ENCODE data around the gene PTPRG.
A peak's percentile ranks its signal among the peaks of the same experiment; 100 is the strongest.

Gene PTPRG

DNA sequence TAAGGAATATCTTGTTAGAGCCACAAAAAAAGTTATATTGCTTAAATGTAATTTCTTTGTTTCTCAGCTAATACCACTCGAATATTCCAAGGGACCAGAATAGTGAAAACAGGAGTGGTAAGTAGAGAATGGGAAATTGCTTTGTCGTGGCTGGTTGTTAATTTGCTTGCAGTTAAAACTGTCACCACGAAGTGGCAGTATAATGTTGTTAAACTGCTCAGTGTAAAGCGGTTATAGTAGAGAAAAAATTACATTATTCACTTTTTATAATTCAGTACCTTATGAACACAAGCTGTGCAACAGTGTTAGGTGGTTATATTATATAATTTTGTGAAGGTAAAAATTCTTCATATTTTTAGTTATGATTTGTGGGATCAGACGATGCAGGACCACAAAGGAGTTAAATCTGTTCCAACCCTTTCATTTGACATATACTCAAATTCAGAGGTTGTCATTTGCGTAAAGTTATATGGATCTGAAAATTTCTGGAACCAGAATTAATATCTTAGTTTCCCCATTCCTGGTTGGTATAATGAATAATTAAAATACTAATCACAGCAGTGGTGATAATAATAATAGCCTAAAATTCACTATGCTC, 640.2 kb downstream of the PTPRG start:
- TF ChIP-seq, protein P1, sequence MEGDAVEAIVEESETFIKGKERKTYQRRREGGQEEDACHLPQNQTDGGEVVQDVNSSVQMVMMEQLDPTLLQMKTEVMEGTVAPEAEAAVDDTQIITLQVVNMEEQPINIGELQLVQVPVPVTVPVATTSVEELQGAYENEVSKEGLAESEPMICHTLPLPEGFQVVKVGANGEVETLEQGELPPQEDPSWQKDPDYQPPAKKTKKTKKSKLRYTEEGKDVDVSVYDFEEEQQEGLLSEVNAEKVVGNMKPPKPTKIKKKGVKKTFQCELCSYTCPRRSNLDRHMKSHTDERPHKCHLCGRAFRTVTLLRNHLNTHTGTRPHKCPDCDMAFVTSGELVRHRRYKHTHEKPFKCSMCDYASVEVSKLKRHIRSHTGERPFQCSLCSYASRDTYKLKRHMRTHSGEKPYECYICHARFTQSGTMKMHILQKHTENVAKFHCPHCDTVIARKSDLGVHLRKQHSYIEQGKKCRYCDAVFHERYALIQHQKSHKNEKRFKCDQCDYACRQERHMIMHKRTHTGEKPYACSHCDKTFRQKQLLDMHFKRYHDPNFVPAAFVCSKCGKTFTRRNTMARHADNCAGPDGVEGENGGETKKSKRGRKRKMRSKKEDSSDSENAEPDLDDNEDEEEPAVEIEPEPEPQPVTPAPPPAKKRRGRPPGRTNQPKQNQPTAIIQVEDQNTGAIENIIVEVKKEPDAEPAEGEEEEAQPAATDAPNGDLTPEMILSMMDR (IDR thresholded peaks at IDR 0.05; ENCODE audit: low read depth, low read length): peak; percentile 90
- TF ChIP-seq EZH2phosphoT487 (IDR thresholded peaks at IDR 0.05; ENCODE audit: low read depth): no peak
- H2AFZ ChIP-seq (ENCODE audit: low read depth, low read length): no peak overlapping the region
- no peaks in the 10 kb centered on the region for H4K20me1 ChIP-seq (ENCODE audit: insufficient read depth, low read length)
- no peaks in the 10 kb centered on the region for H3K9me3 ChIP-seq (ENCODE audit: insufficient read depth, low read length)
- no peak overlapping the region for H3K4me2 ChIP-seq (ENCODE audit: low read length)
- no peaks in the 10 kb centered on the region for H3K79me2 ChIP-seq (ENCODE audit: low read length)
- no peaks in the 10 kb centered on the region for H3K4me1 ChIP-seq (ENCODE audit: low read length)
- no peaks in the 10 kb centered on the region for H3K36me3 ChIP-seq (replicated peaks; ENCODE audit: low read depth, low read length)
- H3K4me3 ChIP-seq (ENCODE audit: low read length): no peak overlapping the region
- H3K27me3 ChIP-seq (ENCODE audit: low read depth, low read length): no peaks in the 10 kb centered on the region
- H3K27ac ChIP-seq (ENCODE audit: low read length): no peak overlapping the region
- H3K9ac ChIP-seq (ENCODE audit: low read length): no peak overlapping the region

DNA sequence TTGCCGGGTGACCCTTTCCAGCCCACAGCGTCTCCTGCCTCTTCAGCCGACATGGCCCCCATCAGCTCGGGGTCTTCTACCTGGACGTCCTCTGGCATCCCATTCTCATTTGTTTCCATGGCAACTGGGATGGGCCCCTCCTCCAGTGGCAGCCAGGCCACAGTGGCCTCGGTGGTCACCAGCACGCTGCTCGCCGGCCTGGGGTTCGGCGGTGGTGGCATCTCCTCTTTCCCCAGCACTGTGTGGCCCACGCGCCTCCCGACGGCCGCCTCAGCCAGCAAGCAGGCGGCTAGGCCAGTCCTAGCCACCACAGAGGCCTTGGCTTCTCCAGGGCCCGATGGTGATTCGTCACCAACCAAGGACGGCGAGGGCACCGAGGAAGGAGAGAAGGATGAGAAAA, 641.8 kb downstream of the PTPRG start:
- H3K4me1 ChIP-seq (ENCODE audit: low read length): no peaks in the 10 kb centered on the region
- no peak overlapping the region for H2AFZ ChIP-seq (ENCODE audit: low read depth, low read length)
- no peaks in the 10 kb centered on the region for H3K9me3 ChIP-seq (ENCODE audit: insufficient read depth, low read length)
- no peak for TF ChIP-seq EZH2phosphoT487 (IDR thresholded peaks at IDR 0.05; ENCODE audit: low read depth)
- TF ChIP-seq, protein P1 (IDR thresholded peaks at IDR 0.05; ENCODE audit: low read depth, low read length): no peak
- no peaks in the 10 kb centered on the region for H3K79me2 ChIP-seq (ENCODE audit: low read length)
- H3K36me3 ChIP-seq (replicated peaks; ENCODE audit: low read depth, low read length): no peaks in the 10 kb centered on the region
- no peaks in the 10 kb centered on the region for H3K27me3 ChIP-seq (ENCODE audit: low read depth, low read length)
- no peak overlapping the region for H3K4me3 ChIP-seq (ENCODE audit: low read length)
- no peaks in the 10 kb centered on the region for H4K20me1 ChIP-seq (ENCODE audit: insufficient read depth, low read length)
- H3K4me2 ChIP-seq (ENCODE audit: low read length): no peak overlapping the region
- no peak overlapping the region for H3K9ac ChIP-seq (ENCODE audit: low read length)
- H3K27ac ChIP-seq (ENCODE audit: low read length): no peak overlapping the region

DNA sequence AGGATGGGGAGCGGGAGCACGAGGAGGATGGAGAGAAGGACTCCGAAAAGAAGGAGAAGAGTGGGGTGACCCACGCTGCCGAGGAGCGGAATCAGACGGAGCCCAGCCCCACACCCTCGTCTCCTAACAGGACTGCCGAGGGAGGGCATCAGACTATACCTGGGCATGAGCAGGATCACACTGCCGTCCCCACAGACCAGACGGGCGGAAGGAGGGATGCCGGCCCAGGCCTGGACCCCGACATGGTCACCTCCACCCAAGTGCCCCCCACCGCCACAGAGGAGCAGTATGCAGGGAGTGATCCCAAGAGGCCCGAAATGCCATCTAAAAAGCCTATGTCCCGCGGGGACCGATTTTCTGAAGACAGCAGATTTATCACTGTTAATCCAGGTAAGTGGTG, 642.2 kb downstream of the PTPRG start:
- H3K79me2 ChIP-seq (ENCODE audit: low read length): no peaks in the 10 kb centered on the region
- no peaks in the 10 kb centered on the region for H3K4me1 ChIP-seq (ENCODE audit: low read length)
- no peak overlapping the region for H3K4me2 ChIP-seq (ENCODE audit: low read length)
- no peaks in the 10 kb centered on the region for H4K20me1 ChIP-seq (ENCODE audit: insufficient read depth, low read length)
- no peaks in the 10 kb centered on the region for H3K36me3 ChIP-seq (replicated peaks; ENCODE audit: low read depth, low read length)
- TF ChIP-seq, protein P1 (IDR thresholded peaks at IDR 0.05; ENCODE audit: low read depth, low read length): no peak
- no peak for TF ChIP-seq EZH2phosphoT487 (IDR thresholded peaks at IDR 0.05; ENCODE audit: low read depth)
- no peak overlapping the region for H3K4me3 ChIP-seq (ENCODE audit: low read length)
- H3K27me3 ChIP-seq (ENCODE audit: low read depth, low read length): no peaks in the 10 kb centered on the region
- H3K9ac ChIP-seq (ENCODE audit: low read length): no peak overlapping the region
- H3K9me3 ChIP-seq (ENCODE audit: insufficient read depth, low read length): no peaks in the 10 kb centered on the region
- no peak overlapping the region for H3K27ac ChIP-seq (ENCODE audit: low read length)
- H2AFZ ChIP-seq (ENCODE audit: low read depth, low read length): no peak overlapping the region

GRCh38 chr3:62207197-62207596, 645.8 kb downstream of the PTPRG start:
- H3K4me1 ChIP-seq (ENCODE audit: low read length): no peaks in the 10 kb centered on the region
- no peak overlapping the region for H3K27ac ChIP-seq (ENCODE audit: low read length)
- TF ChIP-seq EZH2phosphoT487 (IDR thresholded peaks at IDR 0.05; ENCODE audit: low read depth): no peak
- TF ChIP-seq, protein P1 (IDR thresholded peaks at IDR 0.05; ENCODE audit: low read depth, low read length): no peak
- H3K9ac ChIP-seq (ENCODE audit: low read length): no peak overlapping the region
- H3K36me3 ChIP-seq (replicated peaks; ENCODE audit: low read depth, low read length): no peaks in the 10 kb centered on the region
- H2AFZ ChIP-seq (ENCODE audit: low read depth, low read length): no peak overlapping the region
- no peaks in the 10 kb centered on the region for H3K79me2 ChIP-seq (ENCODE audit: low read length)
- no peaks in the 10 kb centered on the region for H4K20me1 ChIP-seq (ENCODE audit: insufficient read depth, low read length)
- no peaks in the 10 kb centered on the region for H3K27me3 ChIP-seq (ENCODE audit: low read depth, low read length)
- H3K9me3 ChIP-seq (ENCODE audit: insufficient read depth, low read length): no peaks in the 10 kb centered on the region
- no peak overlapping the region for H3K4me3 ChIP-seq (ENCODE audit: low read length)
- no peak overlapping the region for H3K4me2 ChIP-seq (ENCODE audit: low read length)

Data from OCI-LY3 (cell line).